Heart right ventricle (tissue), 16 donors: ENCODE measurements around the gene CRIP2. TPM values are rescaled to one million over a fixed set of nuclear protein-coding genes. Genes with fewer than 3 reads are reported as not detected.

Experiments
- ATAC-seq, 8 donors: fragments of 200-7000 bp; cut with Tn5 transposase; one replicate each; pipeline ENCODE4 v1.9.1; 2020; ENCODE audit warnings: mild to moderate bottlenecking in 8 of 8, moderate library complexity in 8 of 8, moderate number of reproducible peaks in 1 of 8
- DNase-seq, 2 donors: peaks; one replicate each; pipeline ENCODE4 v3.0.0-alpha.2; 2020
- H3K27ac ChIP-seq, 10 donors: fragments of 200-600 bp; sonication (generic) in 2 of 10; one replicate each; pipeline versions ENCODE4 v1.5.0 to v1.8.0; 2020 to 2022; ENCODE audit warnings: mild to moderate bottlenecking in 3 of 10
- H3K27me3 ChIP-seq, 7 donors: fragments of 200-600 bp; one replicate each; pipeline ENCODE4 v1.8.0; 2021 to 2022; ENCODE audit warnings: mild to moderate bottlenecking in 2 of 7
- H3K36me3 ChIP-seq, 9 donors: fragments of 200-600 bp; sonication (generic) in 1 of 9; one replicate each; pipeline versions ENCODE4 v1.5.0 to v1.8.0; 2020 to 2022; ENCODE audit warnings: mild to moderate bottlenecking in 2 of 9
- H3K4me1 ChIP-seq, 9 donors: fragments of 200-600 bp; sonication (generic) in 1 of 9; one replicate each; pipeline versions ENCODE4 v1.5.0 to v1.8.0; 2020 to 2022; ENCODE audit warnings: mild to moderate bottlenecking in 4 of 9
- H3K4me3 ChIP-seq, 10 donors: fragments of 200-600 bp; sonication (generic) in 2 of 10; one replicate each; pipeline versions ENCODE4 v1.5.0 to v1.8.0; 2020 to 2022; ENCODE audit warnings: mild to moderate bottlenecking in 7 of 10, moderate library complexity in 2 of 10
- H3K9me3 ChIP-seq, 11 donors: fragments of 200-600 bp in 10 of 11; sonication (generic) in 2 of 11; one replicate each; pipeline versions ENCODE4 v1.5.0 to v1.8.0; 2013 to 2022; ENCODE audit warnings: mild to moderate bottlenecking in 2 of 11, control low read depth in 1 of 11, moderate library complexity in 1 of 11
- WGBS, 2 donors: extraction: QIAGEN DNeasy Blood & Tissue Kit; methylation state at CpG; one replicate each; pipeline ENCODE4 v1.1.7; 2013; ENCODE audit warnings: inconsistent platforms in 1 of 2; 5-methylcytosine and 5-hydroxymethylcytosine counted together
- intact Hi-C, 10 donors: fragments of 100-400 bp; cut with DNase I; formaldehyde crosslinking; loops; one replicate each; pipeline versions ENCODE4 v1.11.1 to v1.14.2; 2022
- long read RNA-seq, 3 donors: library from polyadenylated mRNA; unstranded; transcript quantifications; one replicate each; pipeline ENCODE4 v2.0.0, GENCODE V29; 2020 to 2021
- polyA plus RNA-seq, 2 donors: library from polyadenylated mRNA; stranded (reverse); fragments of 200-250 nt; gene quantifications; one replicate each; pipeline ENCODE4 v1.2.3, GENCODE V29; 2013
- total RNA-seq, 10 donors: library from RNA; stranded (reverse); fragmentation: NEBNext Ultra II Directional in 3 of 10; extraction: Animal tissue kit (Norgen Biotek cat#: 25700) in 3 of 10; gene quantifications; one replicate each; pipeline versions ENCODE4 v1.2.1 to v1.2.4, GENCODE V29; 2021 to 2023
- TF ChIP-seq, protein P1 (sequence below), 9 donors: fragments of 200-600 bp; sonication (generic) in 2 of 9; IDR thresholded peaks; one replicate each; pipeline versions ENCODE4 v1.5.0 to v1.8.0; 2021 to 2022; ENCODE audit warnings: antibody characterized with exemption in 9 of 9, mild to moderate bottlenecking in 5 of 9, moderate library complexity in 1 of 9
- donor health status: Arrhythmogenic right ventricular cardiomyopathy.
- donor health status: ischemic (EF 13 %, LVEDD 7.1; RV severe dilation, severe dysfunction).
- donor health status: healthy with polysubstance abuse.
- donor health status: DM: no; HTN: yes; CAD: no.
- donor health status: DM: no; HTN: no; CAD: no.
- donor health status: ischemic (EF 25% LVEDD 6.9; RV normal size, moderate dysfunction).
- donor health status: ischemic (EF 25% LVEDD 5.7; RV mildly dilated, moderate dysfunction).
- donor health status: healthy.
- donor health status: DM: yes; HTN: yes; CAD: no.
- donor health status: Ischemic cardiomyopathy.
- donor health status: ischemic (EF 35%, LVEDD 5.7; RV mildly dilated, moderate dysfunction).
- donor health status: nonischemic (EF 11% LVEDD 7.7; RV severe dilation, severe dysfunction).
- donor health status: DM: yes; HTN: yes; CAD: no.
- donor health status: PGD.
- donor health status: ischemic (EF 29% LVEDD 5.4; RV normal size, mild dysfunction).
- donor health status: nonischemic (EF 23%, LVEDD 6.1; RV moderate dilation, normal function).

The CRIP2 gene, protein sequence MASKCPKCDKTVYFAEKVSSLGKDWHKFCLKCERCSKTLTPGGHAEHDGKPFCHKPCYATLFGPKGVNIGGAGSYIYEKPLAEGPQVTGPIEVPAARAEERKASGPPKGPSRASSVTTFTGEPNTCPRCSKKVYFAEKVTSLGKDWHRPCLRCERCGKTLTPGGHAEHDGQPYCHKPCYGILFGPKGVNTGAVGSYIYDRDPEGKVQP
- total RNA-seq = 1,000 to 10,000 TPM in 3 of 10 donors, 100 to 1,000 TPM in 7; 731 to 1,223 (median 884) TPM
- 1,000 to 10,000 TPM; 1,120 to 1,194 TPM for polyA plus RNA-seq
- long read RNA-seq, donor 1, transcript CRIP2-201 (8 exons, 1,857 nt) = major isoform, 606 of 978 reads
- long read RNA-seq, donor 1, transcript CRIP2-203 (7 exons, 991 nt) = minor isoform, 9 of 978 reads
- long read RNA-seq, donor 1, transcript CRIP2-204 (7 exons, 1,373 nt) = minor isoform, 11 of 978 reads
- long read RNA-seq, donor 1, transcript CRIP2-202 (8 exons, 1,176 nt) = minor isoform, 21 of 978 reads
- long read RNA-seq, donor 1, partial matches to known transcripts = 128 of 978 reads
- long read RNA-seq, donor 1, other reads (novel, unspliced or antisense) = 200 of 978 reads
- long read RNA-seq, donor 2, transcript CRIP2-202 (8 exons, 1,176 nt) = minor isoform, 16 of 1,085 reads
- long read RNA-seq, donor 2, transcript CRIP2-203 (7 exons, 991 nt) = minor isoform, 14 of 1,085 reads
- long read RNA-seq, donor 2, transcript CRIP2-201 (8 exons, 1,857 nt) = major isoform, 712 of 1,085 reads
- long read RNA-seq, donor 2, transcript CRIP2-204 (7 exons, 1,373 nt) = minor isoform, 8 of 1,085 reads
- long read RNA-seq, donor 2, partial matches to known transcripts = 132 of 1,085 reads
- long read RNA-seq, donor 2, other reads (novel, unspliced or antisense) = 197 of 1,085 reads
- long read RNA-seq, donor 3, transcript CRIP2-203 (7 exons, 991 nt) = minor isoform, 15 of 1,380 reads
- long read RNA-seq, donor 3, transcript CRIP2-202 (8 exons, 1,176 nt) = minor isoform, 29 of 1,380 reads
- long read RNA-seq, donor 3, transcript CRIP2-201 (8 exons, 1,857 nt) = major isoform, 1,182 of 1,380 reads
- long read RNA-seq, donor 3, transcript CRIP2-205 (8 exons, 1,893 nt) = minor isoform, 7 of 1,380 reads
- long read RNA-seq, donor 3, partial matches to known transcripts = 114 of 1,380 reads
- long read RNA-seq, donor 3, other reads (novel, unspliced or antisense) = 33 of 1,380 reads

DNA sequence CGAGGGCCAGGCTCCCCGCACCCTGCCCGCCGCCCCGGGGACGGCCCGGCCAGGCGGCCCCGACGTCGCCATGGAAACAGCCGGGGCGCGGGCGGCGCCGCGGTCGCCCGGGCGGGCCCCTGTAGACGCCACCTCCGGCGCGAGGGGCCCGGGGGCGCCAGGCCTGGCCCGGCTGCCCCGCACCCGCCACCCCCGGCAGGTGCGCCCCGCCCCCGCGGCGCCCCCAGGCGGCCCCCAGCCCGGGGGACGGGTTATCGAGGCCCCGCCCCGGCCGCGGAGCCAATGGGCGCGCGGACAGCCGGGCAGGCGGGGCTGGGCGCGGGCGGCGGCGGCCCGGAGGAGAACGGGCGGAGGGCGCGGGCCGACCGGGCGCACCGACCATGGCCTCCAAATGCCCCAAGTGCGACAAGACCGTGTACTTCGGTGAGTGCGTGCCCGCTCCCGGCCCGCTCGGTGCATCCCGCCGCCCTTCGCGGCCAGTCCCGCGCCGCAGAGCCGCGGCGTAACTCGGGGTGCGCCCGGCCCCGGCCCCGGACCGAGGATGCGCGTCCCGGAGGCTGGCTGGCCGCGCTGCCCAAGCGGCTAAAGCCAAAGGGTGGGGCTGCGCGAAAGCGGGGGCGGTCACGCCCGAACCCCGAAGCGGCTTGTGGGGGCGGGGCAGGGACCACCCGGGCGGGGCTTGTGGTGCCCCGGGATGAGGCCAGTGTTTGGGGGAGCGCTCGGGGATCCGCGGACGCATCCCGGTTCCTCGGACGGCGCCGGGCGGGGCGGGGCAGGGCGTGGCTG is at the start of gene CRIP2:
CRIP2 (plus strand) TSS at position 339 of the 786 bp plus-strand sequence; CDS start at position 381, 42 bp downstream.
- H3K27me3 ChIP-seq = peaks cover 0 to 55% (median 0%) of the 10 kb centered on the region in 7 donors
- H3K27ac ChIP-seq = peak within 1 kb of the TSS; percentile 92 to 100 (median 100)
- DNase-seq = peak; percentile 57 to 78
- H3K9me3 ChIP-seq = no peaks in the 10 kb centered on the region
- intact Hi-C loops = no loop called here
- peaks cover 38 to 78% (median 72%) of the 10 kb centered on the region in 9 donors for H3K4me1 ChIP-seq
- TF ChIP-seq, protein P1, sequence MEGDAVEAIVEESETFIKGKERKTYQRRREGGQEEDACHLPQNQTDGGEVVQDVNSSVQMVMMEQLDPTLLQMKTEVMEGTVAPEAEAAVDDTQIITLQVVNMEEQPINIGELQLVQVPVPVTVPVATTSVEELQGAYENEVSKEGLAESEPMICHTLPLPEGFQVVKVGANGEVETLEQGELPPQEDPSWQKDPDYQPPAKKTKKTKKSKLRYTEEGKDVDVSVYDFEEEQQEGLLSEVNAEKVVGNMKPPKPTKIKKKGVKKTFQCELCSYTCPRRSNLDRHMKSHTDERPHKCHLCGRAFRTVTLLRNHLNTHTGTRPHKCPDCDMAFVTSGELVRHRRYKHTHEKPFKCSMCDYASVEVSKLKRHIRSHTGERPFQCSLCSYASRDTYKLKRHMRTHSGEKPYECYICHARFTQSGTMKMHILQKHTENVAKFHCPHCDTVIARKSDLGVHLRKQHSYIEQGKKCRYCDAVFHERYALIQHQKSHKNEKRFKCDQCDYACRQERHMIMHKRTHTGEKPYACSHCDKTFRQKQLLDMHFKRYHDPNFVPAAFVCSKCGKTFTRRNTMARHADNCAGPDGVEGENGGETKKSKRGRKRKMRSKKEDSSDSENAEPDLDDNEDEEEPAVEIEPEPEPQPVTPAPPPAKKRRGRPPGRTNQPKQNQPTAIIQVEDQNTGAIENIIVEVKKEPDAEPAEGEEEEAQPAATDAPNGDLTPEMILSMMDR (IDR thresholded peaks at IDR 0.05) = no peak
- peaks cover 0 to 23% (median 5%) of the 10 kb centered on the region in 9 donors for H3K36me3 ChIP-seq
- H3K4me3 ChIP-seq = peak within 1 kb of the TSS; percentile 73 to 100 (median 98)
- WGBS, 2 donors = 1% methylated on average over 67 to 118 of the region's 118 CpGs
- ATAC-seq = peak in 3 of 8 donors; percentile 9 to 23 (median 12)

DNA sequence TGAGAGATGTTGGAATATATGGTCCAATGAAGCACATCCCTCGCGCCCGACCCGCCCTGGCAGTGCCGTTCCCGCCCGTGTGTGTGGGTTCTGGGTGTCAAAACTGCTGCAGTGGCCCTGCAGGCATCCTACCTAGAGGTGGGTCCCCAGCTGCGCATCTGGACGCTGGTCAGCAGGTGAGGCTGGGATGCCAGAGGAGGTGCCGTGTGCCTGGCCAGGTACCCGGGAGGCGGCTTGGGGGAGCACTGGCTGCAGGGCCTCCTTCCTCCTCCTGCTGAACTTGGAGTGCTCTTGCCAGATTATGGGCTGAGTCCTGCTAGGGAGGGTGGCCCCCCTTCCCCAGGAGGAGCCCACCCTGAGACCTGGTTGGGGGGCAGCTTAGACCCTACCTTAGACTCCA is 49.8 kb upstream of the CRIP2 start:
- 96 to 99% methylated on average over 12 of the region's 12 CpGs for WGBS, 2 donors
- intact Hi-C loops = no loop called here
- H3K27me3 ChIP-seq = no peaks in the 10 kb centered on the region
- no peak overlapping the region for H3K27ac ChIP-seq
- DNase-seq (no peak), ATAC-seq (no peak)
- H3K4me3 ChIP-seq = no peak overlapping the region
- H3K36me3 ChIP-seq = peaks cover 0 to 22% (median 0%) of the 10 kb centered on the region in 9 donors
- peaks cover 0 to 11% (median 0%) of the 10 kb centered on the region in 11 donors for H3K9me3 ChIP-seq
- H3K4me1 ChIP-seq = peaks cover 10 to 46% (median 30%) of the 10 kb centered on the region in 9 donors
- TF ChIP-seq, protein P1 (IDR thresholded peaks at IDR 0.05) = no peak

DNA sequence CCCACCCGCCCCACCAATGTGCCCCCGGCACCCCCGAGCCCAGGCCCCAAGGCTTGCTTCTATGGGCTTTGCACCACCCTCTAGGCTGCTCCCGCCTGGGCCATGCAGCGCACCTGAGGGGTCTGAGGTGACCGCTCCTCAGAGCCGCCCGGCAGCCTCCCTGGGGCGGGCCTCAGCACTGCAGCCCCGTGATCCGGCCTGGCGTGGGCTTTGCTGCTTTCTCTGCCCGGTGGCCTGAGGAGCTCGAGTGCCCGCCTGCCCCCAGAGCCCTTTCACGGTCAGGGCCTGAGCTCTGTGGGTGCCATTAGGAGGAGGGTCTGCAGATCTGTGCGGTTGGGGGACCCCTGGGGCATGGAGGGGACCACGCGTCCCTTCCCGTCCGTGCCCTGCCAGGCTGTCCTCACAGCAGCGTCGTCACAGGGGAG is 48.8 kb upstream of the CRIP2 start:
- H3K4me3 ChIP-seq = no peak overlapping the region

More for the DNA sequence above, 48.8 kb upstream of the CRIP2 start:
- peaks cover 7 to 49% (median 33%) of the 10 kb centered on the region in 9 donors for H3K4me1 ChIP-seq
- 92 to 93% methylated on average over 23 of the region's 23 CpGs for WGBS, 2 donors
- DNase-seq (no peak), ATAC-seq (no peak)
- H3K27ac ChIP-seq = no peak overlapping the region
- H3K36me3 ChIP-seq = peaks cover 0 to 23% (median 1%) of the 10 kb centered on the region in 9 donors
- intact Hi-C loops = no loop called here
- H3K27me3 ChIP-seq = no peaks in the 10 kb centered on the region
- TF ChIP-seq, protein P1 (IDR thresholded peaks at IDR 0.05) = no peak
- peaks cover 0 to 11% (median 0%) of the 10 kb centered on the region in 11 donors for H3K9me3 ChIP-seq
